ENCODE data around the gene FIP1L1. TPM values are rescaled to one million over a fixed set of nuclear protein-coding genes. Genes with fewer than 3 reads are reported as not detected.

Gene FIP1L1
- total and polyA plus RNA-seq, 2 of the 4 experiments (the other 2 are of a cell fraction), result 31.1 to 37.5 TPM

GRCh38 chr4:53487766-53488165 is 110.3 kb downstream of the FIP1L1 start:
- peak overlapping the region; percentile 51; the same call in 1 of the 2 replicates for H3K23ac ChIP-seq (ENCODE audit: low read depth, low read length)
- POLR2A ChIA-PET (ENCODE audit: unreplicated experiment), result no interaction called here
- intact Hi-C loops (cut with micrococcal nuclease), result no loop called here
- H2BK15ac ChIP-seq (ENCODE audit: low read depth, low read length), result peak overlapping the region; percentile 77
- H3K4ac ChIP-seq (ENCODE audit: low read depth, low read length), result peak overlapping the region; percentile 61
- no peaks in the 10 kb centered on the region for H3K9me3 ChIP-seq (ENCODE audit: control insufficient read depth, insufficient read depth, low read length)
- no peak overlapping the region for H2AFZ ChIP-seq (replicated peaks; ENCODE audit: low read length, poor library complexity)
- no peak overlapping the region for H3K27ac ChIP-seq (ENCODE audit: insufficient read depth, low read length)
- no peak overlapping the region for H3K18ac ChIP-seq (ENCODE audit: low read depth, low read length)
- ATAC-seq (ENCODE audit: low read depth), result no peak
- H2AK9ac ChIP-seq (replicated peaks; ENCODE audit: low read depth, low read length, poor library complexity), result no peak overlapping the region
- H3K9me1 ChIP-seq (ENCODE audit: insufficient read depth, low read length), result peaks cover 3% of the 10 kb centered on the region; the same call in 1 of the 2 replicates
- peak overlapping the region; percentile 38 for H2BK20ac ChIP-seq (ENCODE audit: low read depth, low read length)
- CTCF ChIA-PET, result no interaction called here
- dilution Hi-C loops (cut with HindIII; ENCODE audit: low sequenced_read_pairs, unreplicated experiment), result no loop called here
- BruUV-seq (replicated peaks), result no TSS peak
- H4K20me1 ChIP-seq (ENCODE audit: insufficient read depth, low read length), result no peaks in the 10 kb centered on the region
- H3K27me3 ChIP-seq (ENCODE audit: control insufficient read depth, insufficient read depth, low read length), result no peaks in the 10 kb centered on the region
- H3K36me3 ChIP-seq (ENCODE audit: control insufficient read depth, insufficient read depth, low read length), result no peaks in the 10 kb centered on the region
- H2BK120ac ChIP-seq (ENCODE audit: low read depth, low read length), result peak overlapping the region; percentile 54
- H3K4me2 ChIP-seq (ENCODE audit: low read depth, low read length), result no peak overlapping the region
- peaks cover 11% of the 10 kb centered on the region for H3K4me1 ChIP-seq (ENCODE audit: control insufficient read depth, insufficient read depth, low read length)
- H2AK5ac ChIP-seq (ENCODE audit: low read depth, low read length), result 0 out of 2 replicates have a peak overlapping the region, but pooled peaks have one; percentile 49
- H2BK5ac ChIP-seq (ENCODE audit: low read depth, low read length, poor library complexity, severe bottlenecking), result no peak overlapping the region
- peak overlapping the region; percentile 50; the same call in 1 of the 2 replicates for H4K5ac ChIP-seq (ENCODE audit: low read depth, low read length)
- no peak overlapping the region for H3K14ac ChIP-seq (replicated peaks; ENCODE audit: low read depth, low read length)
- no peak overlapping the region for H3K56ac ChIP-seq (ENCODE audit: extremely low read depth, insufficient read depth, low read length)
- no peak for DNase-seq
- H4K8ac ChIP-seq (ENCODE audit: low read depth in 2 of 2, low read length in 2 of 2), result no peak overlapping the region
- H3K9ac ChIP-seq (ENCODE audit: low read depth, low read length), result no peak overlapping the region
- H3K4me3 ChIP-seq (ENCODE audit: insufficient read depth, low read depth, low read length), result no peak overlapping the region
- TF ChIP-seq CHD1 (IDR thresholded peaks at IDR 0.05; ENCODE audit: low read depth, low read length) (no peak), RCOR1 (IDR thresholded peaks at IDR 0.05; ENCODE audit: insufficient replicate concordance, low read length) (no peak), NFE2L2 (IDR thresholded peaks at IDR 0.05; ENCODE audit: low read depth, low read length) (no peak), FOS (IDR thresholded peaks at IDR 0.05; ENCODE audit: low read depth, low read length) (no peak), CTCF (conservative IDR thresholded peaks at IDR 0.05; ENCODE audit: low read depth, low read length) (no peak), POLR2A (IDR thresholded peaks at IDR 0.05; ENCODE audit: low read depth, low read length) (no peak), CEBPB (IDR thresholded peaks at IDR 0.05; ENCODE audit: low read depth, low read length) (no peak), MAFK (IDR thresholded peaks at IDR 0.05; ENCODE audit: low read depth, low read length) (no peak), RAD21 (IDR thresholded peaks at IDR 0.05; ENCODE audit: low read length) (no peak)
- H4K91ac ChIP-seq (ENCODE audit: insufficient read depth, low read depth, low read length), result peak overlapping the region; percentile 62
- no peaks in the 10 kb centered on the region for H3K79me1 ChIP-seq (ENCODE audit: low read depth in 1 of 2, low read length in 2 of 2)
- in situ Hi-C loops (cut with MboI; ENCODE audit: low sequenced_read_pairs), result no loop called here
